HepG2 (cell line): Measurements from ENCODE around the gene TIMP3. TPM values are rescaled to one million over a fixed set of nuclear protein-coding genes. Genes with fewer than 3 reads are reported as not detected.

ENCODE experiments used
- ATAC-seq: fragments of 200-7000 bp; cut with Tn5 transposase; 3 replicates; pipeline ENCODE4 v1.9.1; 2020; ENCODE audit warnings: mild to moderate bottlenecking, moderate library complexity
- BruUV-seq: library from RNA; stranded (reverse); fragments of 400-500 nt; replicated peaks from 2 replicates; lab custom pipeline; 2021; lab: Mats Ljungman, UMichigan
- CTCF ChIA-PET: fragments of 300-600 bp; formaldehyde crosslinking; extraction: SDS; loops from one replicate; lab custom pipeline; 2021; ENCODE audit warnings: low total read pairs, inconsistent platforms, low intra/inter-chr PET ratio; lab: Yijun Ruan, JAX
- POLR2A ChIA-PET: fragments of 350-600 bp; sonication (Branson Sonifier 250); formaldehyde crosslinking; loops from one replicate; lab custom pipeline; 2020; ENCODE audit warnings: antibody characterized with exemption, inconsistent platforms; lab: Yijun Ruan, JAX
- DNase-seq: peaks from one replicate; pipeline ENCODE4 v3.0.0-alpha.2; 2015; ENCODE audit warnings: low spot score
- FAIRE-seq: peaks from 3 replicates; lab custom pipeline; 2011; peaks lifted over from hg19 to GRCh38; lab: Jason Lieb, UNC
- H2AFZ ChIP-seq: one replicate; pipeline ENCODE4 v1.6.1; 2011; ENCODE audit warnings: low read length, inconsistent platforms
- H3K27ac ChIP-seq: fragments of 300-600 bp; 3 replicates; pipeline ENCODE4 v1.8.0; 2011; ENCODE audit warnings: mixed run types, mild to moderate bottlenecking, mixed read lengths, low read length, inconsistent platforms; ENCODE audit not compliant: insufficient read depth; ENCODE audit errors: extremely low read length
- H3K27me3 ChIP-seq, 2 experiments: fragments of 200-600 bp in 1 of 2; 2 replicates in 1 of 2; 3 replicates in 1 of 2; pipeline versions ENCODE4 v1.6.0 to v1.8.0; 2011; ENCODE audit warnings: low read length in 2 of 2, mild to moderate bottlenecking in 2 of 2, moderate library complexity in 2 of 2, inconsistent platforms in 1 of 2; ENCODE audit not compliant: insufficient read depth in 2 of 2, control insufficient read depth in 1 of 2
- H3K36me3 ChIP-seq, 2 experiments: fragments of 200-600 bp in 1 of 2; replicated peaks in 1 of 2; 2 replicates in 1 of 2; 3 replicates in 1 of 2; pipeline versions ENCODE4 v1.5.1 to v1.8.0; 2011; ENCODE audit warnings: low read length in 2 of 2, inconsistent platforms in 1 of 2; ENCODE audit not compliant: insufficient read depth in 2 of 2, control insufficient read depth in 1 of 2
- H3K4me1 ChIP-seq: 2 replicates; pipeline ENCODE4 v1.5.1; 2012; ENCODE audit warnings: low read length, inconsistent platforms; ENCODE audit not compliant: insufficient read depth
- H3K4me2 ChIP-seq: 2 replicates; pipeline ENCODE4 v1.6.0; 2011; ENCODE audit warnings: low read depth, low read length, inconsistent platforms
- H3K4me3 ChIP-seq, 3 experiments: fragments of 200-600 bp in 1 of 3; sonication (generic), shearing (Covaris generic) in 1 of 3; replicated peaks in 1 of 3; 2 replicates each; pipeline ENCODE4 v1.5.1; 2011 to 2016; ENCODE audit warnings: low read length in 3 of 3, inconsistent platforms in 2 of 3, low read depth in 2 of 3, mild to moderate bottlenecking in 2 of 3, control low read depth in 1 of 3, mixed read lengths in 1 of 3; ENCODE audit not compliant: insufficient read depth in 1 of 3
- H3K79me2 ChIP-seq: one replicate; pipeline ENCODE4 v1.6.1; 2011; ENCODE audit warnings: low read length, inconsistent platforms; ENCODE audit not compliant: insufficient read depth
- H3K9ac ChIP-seq: 2 replicates; pipeline ENCODE4 v1.6.0; 2011; ENCODE audit warnings: mild to moderate bottlenecking, low read depth, low read length, inconsistent platforms; ENCODE audit not compliant: insufficient read depth
- H3K9me3 ChIP-seq: 2 replicates; pipeline ENCODE4 v1.5.1; 2012; ENCODE audit warnings: mild to moderate bottlenecking, low read length
- H4K20me1 ChIP-seq: 2 replicates; pipeline ENCODE4 v1.6.0; 2011; ENCODE audit warnings: inconsistent platforms, mild to moderate bottlenecking, low read length, moderate library complexity; ENCODE audit not compliant: insufficient read depth
- GRHL1 ChIP-seq: sonication (generic); formaldehyde crosslinking; conservative IDR thresholded peaks from 2 replicates; pipeline ENCODE4 v1.8.0; 2022; ENCODE audit warnings: missing genetic modification reagents
- HDAC1 ChIP-seq: sonication (generic); formaldehyde crosslinking; IDR thresholded peaks from 2 replicates; pipeline ENCODE4 v1.5.1; 2020; ENCODE audit warnings: mild to moderate bottlenecking, missing genetic modification reagents
- PHF20 ChIP-seq: sonication (generic); formaldehyde crosslinking; IDR thresholded peaks from 2 replicates; pipeline ENCODE4 v1.5.0; 2020; ENCODE audit warnings: mild to moderate bottlenecking, missing genetic modification reagents
- PRDM15 ChIP-seq: sonication (generic); formaldehyde crosslinking; IDR thresholded peaks from 2 replicates; pipeline ENCODE4 v1.4.0; 2020; ENCODE audit warnings: missing genetic modification reagents
- ZHX1 ChIP-seq: sonication (generic); formaldehyde crosslinking; IDR thresholded peaks from 2 replicates; pipeline ENCODE4 v1.8.1; 2022; ENCODE audit warnings: low read depth, mild to moderate bottlenecking, missing genetic modification reagents
- ZNF230 ChIP-seq: sonication (generic); formaldehyde crosslinking; IDR thresholded peaks from 2 replicates; pipeline ENCODE4 v1.4.0; 2020; ENCODE audit warnings: mild to moderate bottlenecking, missing genetic modification reagents
- ZNF558 ChIP-seq: sonication (generic); formaldehyde crosslinking; IDR thresholded peaks from 2 replicates; pipeline ENCODE4 v1.9.0; 2022; ENCODE audit warnings: mild to moderate bottlenecking, missing genetic modification reagents, borderline replicate concordance
- ZNF589 ChIP-seq: sonication (generic); formaldehyde crosslinking; conservative IDR thresholded peaks from 2 replicates; pipeline ENCODE4 v1.8.0; 2022; ENCODE audit warnings: mild to moderate bottlenecking, moderate library complexity, missing genetic modification reagents
- WGBS: methylation state at CpG from one replicate; pipeline ENCODE4 v1.1.6; 2017; ENCODE audit warnings: low lambda C conversion rate; 5-methylcytosine and 5-hydroxymethylcytosine counted together
- in situ Hi-C: cut with HindIII; loops from 2 replicates; pipeline ENCODE4 v1.10.0; 2017; ENCODE audit warnings: low pct_unique_long_range_greater_than_20kb; ENCODE audit not compliant: extremely low pct_ligation_motif_present
- intact Hi-C: fragments of 100-400 bp; cut with micrococcal nuclease; formaldehyde crosslinking; loops from one replicate; pipeline ENCODE4 v1.10.0; 2022; ENCODE audit not compliant: unreplicated experiment
- polyA plus RNA-seq, 8 experiments: library from polyadenylated mRNA; depleted of rRNA in 3 of 8; stranded (reverse) in 7 of 8; unstranded in 1 of 8; fragments of >200 nt; fragmentation: Illumina TruSeq in 4 of 8; extraction: Trizol in 4 of 8; gene quantifications; 2 replicates each; pipeline versions ENCODE4 v1.2.1 to v1.2.3, GENCODE V29; 2011 to 2016; ENCODE audit warnings: low read depth in 4 of 8, missing spikeins in 1 of 8, mixed read lengths in 1 of 8; ENCODE audit not compliant: insufficient read depth in 1 of 8
- total RNA-seq, 5 experiments: library from RNA; depleted of rRNA; stranded (reverse); fragments of >200 nt; fragmentation: Illumina TruSeq; extraction: Trizol; gene quantifications; 2 replicates each; pipeline ENCODE4 v1.2.3, GENCODE V29; 2016; ENCODE audit warnings: low read depth in 1 of 5

The TIMP3 gene
- total and polyA plus RNA-seq, 2 of the 13 experiments (the other 11 are each of a cell fraction or from before 2014, with no cell fraction given) = 57.3 to 86.6 TPM

DNA sequence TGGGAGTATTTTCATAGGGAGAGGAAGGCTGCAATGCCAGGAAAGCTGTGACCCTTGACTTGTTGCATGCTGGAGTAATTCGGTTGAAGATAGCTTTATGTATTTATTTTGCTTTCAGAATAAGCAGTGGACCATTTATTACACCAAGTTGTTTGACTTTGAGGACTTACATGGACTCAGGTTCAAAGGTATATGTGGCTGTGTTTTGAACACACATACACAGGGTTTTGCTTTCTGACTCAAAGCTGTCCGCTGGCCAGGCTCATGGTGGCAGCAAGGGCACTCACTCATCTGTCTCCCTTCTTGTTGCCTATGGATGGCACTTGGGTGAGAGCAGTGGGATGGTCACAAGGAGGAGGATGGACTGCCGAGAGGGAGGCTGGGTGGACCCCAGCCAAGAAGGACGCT, 6.5 kb downstream of the TIMP3 start (continued):
- TF ChIP-seq PRDM15 (no peak), HDAC1 (CRISPR knock-in tag) (peak; percentile 53), ZNF589 (CRISPR knock-in tag) (no peak), ZNF230 (CRISPR knock-in tag) (no peak)

DNA sequence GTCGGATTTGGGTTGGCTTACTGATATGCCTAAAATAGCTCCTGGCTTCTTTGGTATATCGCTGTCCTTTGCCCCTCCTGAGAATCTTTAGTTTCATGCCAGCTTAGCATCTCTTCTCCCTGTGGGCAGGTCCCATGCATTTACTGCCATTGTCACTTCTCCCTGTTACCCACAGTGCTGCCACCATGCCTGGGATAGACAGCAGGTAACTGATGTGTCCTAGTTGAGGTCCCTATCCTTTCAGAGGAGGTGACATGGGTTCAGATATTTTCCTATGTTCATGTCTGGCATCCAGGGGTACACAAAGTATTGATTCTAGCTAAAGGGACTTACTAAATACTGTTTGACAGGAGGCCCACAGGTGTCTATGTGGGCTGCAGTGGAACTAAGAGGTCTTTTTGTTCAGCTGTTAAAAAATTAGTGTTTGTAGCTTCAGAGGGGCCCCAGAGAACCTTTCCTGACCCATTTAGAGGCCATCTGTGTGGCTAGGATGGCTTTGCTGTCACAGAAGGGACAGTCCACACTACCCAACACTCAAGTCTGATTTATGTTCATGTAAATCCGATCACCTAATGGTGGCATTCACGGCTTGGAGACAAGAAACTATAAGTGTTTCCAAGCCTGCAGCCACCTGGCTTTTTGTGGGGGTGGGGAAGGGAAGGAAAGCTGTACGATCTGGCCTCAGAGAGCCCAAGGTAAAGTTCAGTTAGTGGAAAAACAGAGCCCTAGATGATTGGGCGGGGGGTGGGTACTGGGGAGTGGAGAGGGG, 8.5 kb downstream of the TIMP3 start:
- intact Hi-C loops = no loop called here
- H3K4me2 ChIP-seq = peak overlapping the region; percentile 37
- ChIA-PET CTCF (no interaction called here), POLR2A (interaction anchor here (1.2 to 1.9 kb wide), 4 partner anchors 8 to 278 kb away, joined by 4 to 10 read pairs (median 6); partner anchors contain the start of gene TIMP3)
- peaks cover 82% of the 10 kb centered on the region for H3K79me2 ChIP-seq
- 58% methylated on average over 6 of the region's 6 CpGs for WGBS
- peaks cover 2 to 17% of the 10 kb centered on the region in 2 experiments; a peak in 3 of 5 replicates for H3K36me3 ChIP-seq
- TF ChIP-seq GRHL1 (CRISPR knock-in tag) (no peak), PHF20 (CRISPR knock-in tag) (0 out of 2 replicates have a peak, but pooled peaks have one; percentile 38), ZHX1 (CRISPR knock-in tag) (no peak), ZNF558 (0 out of 2 replicates have a peak, but pooled peaks have one; percentile 34)
- peaks cover 70% of the 10 kb centered on the region for H3K4me1 ChIP-seq
- H3K27ac ChIP-seq = peak overlapping the region; percentile 62
- FAIRE-seq (no peak), ATAC-seq (no peak), DNase-seq (no peak)
- H3K9me3 ChIP-seq = no peaks in the 10 kb centered on the region
- no peak overlapping the region for H2AFZ ChIP-seq
- no peaks in the 10 kb centered on the region for H3K27me3 ChIP-seq
- H3K9ac ChIP-seq = no peak overlapping the region
- no peaks in the 10 kb centered on the region; the same call in none of the 2 replicates for H4K20me1 ChIP-seq
- H3K4me3 ChIP-seq = no peak overlapping the region
- in situ Hi-C loops = no loop called here
- no TSS peak for BruUV-seq
